ENCODE results near the gene BMP6. TPM values are rescaled to one million over a fixed set of nuclear protein-coding genes. Genes with fewer than 3 reads are reported as not detected.

BMP6 gene
- polyA plus RNA-seq, 2 donors: 0.26 to 0.55 TPM

- peaks cover 0 to 2% of the 10 kb centered on the region in 2 donors for H3K27me3 ChIP-seq (ENCODE audit: control insufficient read depth in 1 of 2, insufficient read depth in 2 of 2, low read length in 2 of 2)
- no peak overlapping the region for H3K4me3 ChIP-seq (ENCODE audit: low read depth in 1 of 2, low read length in 2 of 2)
- H3K4me1 ChIP-seq (ENCODE audit: control insufficient read depth in 2 of 2, insufficient read depth in 2 of 2, low read length in 1 of 2): no peaks in the 10 kb centered on the region
- H3K27ac ChIP-seq (ENCODE audit: low read depth in 2 of 2, low read length in 1 of 2): no peak overlapping the region
- no peaks in the 10 kb centered on the region for H3K36me3 ChIP-seq (ENCODE audit: control insufficient read depth in 2 of 2, insufficient read depth in 2 of 2, low read length in 1 of 2)
- peaks cover 0 to 1% of the 10 kb centered on the region in 2 donors for H3K9me3 ChIP-seq (ENCODE audit: control insufficient read depth in 2 of 2, insufficient read depth in 1 of 2, low read depth in 1 of 2, low read length in 1 of 2)
- WGBS, 2 donors: 97% methylated on average over 2 of the region's 2 CpGs
Measured at GRCh38 chr6:7797386-7797785, 71.5 kb downstream of the BMP6 start.

GRCh38 chr6:7798751-7799150, 72.9 kb downstream of the BMP6 start:
- Histone ChIP-seq H3K27me3 (ENCODE audit: control insufficient read depth in 1 of 2, insufficient read depth in 2 of 2, low read length in 2 of 2) (peaks cover 0 to 2% of the 10 kb centered on the region in 2 donors), H3K36me3 (ENCODE audit: control insufficient read depth in 2 of 2, insufficient read depth in 2 of 2, low read length in 1 of 2) (no peaks in the 10 kb centered on the region), H3K4me3 (ENCODE audit: low read depth in 1 of 2, low read length in 2 of 2) (no peak overlapping the region), H3K27ac (ENCODE audit: low read depth in 2 of 2, low read length in 1 of 2) (no peak overlapping the region), H3K9me3 (ENCODE audit: control insufficient read depth in 2 of 2, insufficient read depth in 1 of 2, low read depth in 1 of 2, low read length in 1 of 2) (peaks cover 0 to 3% of the 10 kb centered on the region in 2 donors), H3K4me1 (ENCODE audit: control insufficient read depth in 2 of 2, insufficient read depth in 2 of 2, low read length in 1 of 2) (no peaks in the 10 kb centered on the region)
- 82 to 84% methylated on average over 6 of the region's 6 CpGs for WGBS, 2 donors

- no peaks in the 10 kb centered on the region for H3K36me3 ChIP-seq (ENCODE audit: control insufficient read depth in 2 of 2, insufficient read depth in 2 of 2, low read length in 1 of 2)
- no peak overlapping the region for H3K27ac ChIP-seq (ENCODE audit: low read depth in 2 of 2, low read length in 1 of 2)
- no peak overlapping the region for H3K4me3 ChIP-seq (ENCODE audit: low read depth in 1 of 2, low read length in 2 of 2)
- no peaks in the 10 kb centered on the region for H3K27me3 ChIP-seq (ENCODE audit: control insufficient read depth in 1 of 2, insufficient read depth in 2 of 2, low read length in 2 of 2)
- WGBS, 2 donors: 90 to 96% methylated on average over 3 of the region's 3 CpGs
- no peaks in the 10 kb centered on the region for H3K4me1 ChIP-seq (ENCODE audit: control insufficient read depth in 2 of 2, insufficient read depth in 2 of 2, low read length in 1 of 2)
- H3K9me3 ChIP-seq (ENCODE audit: control insufficient read depth in 2 of 2, insufficient read depth in 1 of 2, low read depth in 1 of 2, low read length in 1 of 2): peaks cover 0 to 3% of the 10 kb centered on the region in 2 donors
Measured at GRCh38 chr6:7802662-7803061, 76.8 kb downstream of the BMP6 start.

DNA sequence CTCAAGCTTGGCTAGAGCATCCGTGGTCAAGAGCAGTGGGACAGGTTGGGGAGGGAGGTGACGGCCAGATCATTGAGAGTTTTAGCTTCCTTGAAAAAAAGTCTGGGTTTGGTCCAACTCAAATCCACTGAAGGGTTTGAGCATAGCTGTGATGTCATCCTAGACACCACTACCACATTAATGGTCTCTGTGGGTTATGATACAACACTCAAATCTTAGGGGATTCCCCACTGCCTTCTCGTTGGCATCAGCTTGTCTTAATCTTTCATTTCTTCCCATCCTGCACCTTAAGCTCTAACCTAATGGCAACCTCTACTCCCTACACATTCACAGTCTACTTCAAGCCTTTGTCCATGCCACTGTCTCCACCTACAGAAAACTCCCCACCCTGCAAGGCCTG, 77.3 kb downstream of the BMP6 start:
- Histone ChIP-seq H3K4me1 (ENCODE audit: control insufficient read depth in 2 of 2, insufficient read depth in 2 of 2, low read length in 1 of 2) (no peaks in the 10 kb centered on the region), H3K4me3 (ENCODE audit: low read depth in 1 of 2, low read length in 2 of 2) (no peak overlapping the region), H3K9me3 (ENCODE audit: control insufficient read depth in 2 of 2, insufficient read depth in 1 of 2, low read depth in 1 of 2, low read length in 1 of 2) (peaks cover 0 to 3% of the 10 kb centered on the region in 2 donors), H3K27me3 (ENCODE audit: control insufficient read depth in 1 of 2, insufficient read depth in 2 of 2, low read length in 2 of 2) (no peaks in the 10 kb centered on the region), H3K36me3 (ENCODE audit: control insufficient read depth in 2 of 2, insufficient read depth in 2 of 2, low read length in 1 of 2) (no peaks in the 10 kb centered on the region), H3K27ac (ENCODE audit: low read depth in 2 of 2, low read length in 1 of 2) (no peak overlapping the region)
- WGBS, 2 donors: 78 to 80% methylated on average over 3 of the region's 3 CpGs

GRCh38 chr6:7805078-7805849, 79.4 kb downstream of the BMP6 start:
- peaks cover 0 to 3% of the 10 kb centered on the region in 2 donors for H3K9me3 ChIP-seq (ENCODE audit: control insufficient read depth in 2 of 2, insufficient read depth in 1 of 2, low read depth in 1 of 2, low read length in 1 of 2)
- 56 to 59% methylated on average over 11 of the region's 11 CpGs for WGBS, 2 donors
- H3K36me3 ChIP-seq (ENCODE audit: control insufficient read depth in 2 of 2, insufficient read depth in 2 of 2, low read length in 1 of 2): no peaks in the 10 kb centered on the region
- no peaks in the 10 kb centered on the region for H3K4me1 ChIP-seq (ENCODE audit: control insufficient read depth in 2 of 2, insufficient read depth in 2 of 2, low read length in 1 of 2)
- H3K27me3 ChIP-seq (ENCODE audit: control insufficient read depth in 1 of 2, insufficient read depth in 2 of 2, low read length in 2 of 2): no peaks in the 10 kb centered on the region
- H3K4me3 ChIP-seq (ENCODE audit: low read depth in 1 of 2, low read length in 2 of 2): no peak overlapping the region
- no peak overlapping the region for H3K27ac ChIP-seq (ENCODE audit: low read depth in 2 of 2, low read length in 1 of 2)

GRCh38 chr6:7805850-7806214, 79.9 kb downstream of the BMP6 start:
- H3K27me3 ChIP-seq (ENCODE audit: control insufficient read depth in 1 of 2, insufficient read depth in 2 of 2, low read length in 2 of 2): no peaks in the 10 kb centered on the region
- no peaks in the 10 kb centered on the region for H3K36me3 ChIP-seq (ENCODE audit: control insufficient read depth in 2 of 2, insufficient read depth in 2 of 2, low read length in 1 of 2)
- peaks cover 0 to 3% of the 10 kb centered on the region in 2 donors for H3K9me3 ChIP-seq (ENCODE audit: control insufficient read depth in 2 of 2, insufficient read depth in 1 of 2, low read depth in 1 of 2, low read length in 1 of 2)
- WGBS, 2 donors: 25 to 29% methylated on average over 6 of the region's 6 CpGs
- H3K4me3 ChIP-seq (ENCODE audit: low read depth in 1 of 2, low read length in 2 of 2): no peak overlapping the region
- H3K27ac ChIP-seq (ENCODE audit: low read depth in 2 of 2, low read length in 1 of 2): no peak overlapping the region
- H3K4me1 ChIP-seq (ENCODE audit: control insufficient read depth in 2 of 2, insufficient read depth in 2 of 2, low read length in 1 of 2): no peaks in the 10 kb centered on the region

- no peaks in the 10 kb centered on the region for H3K27me3 ChIP-seq (ENCODE audit: control insufficient read depth in 1 of 2, insufficient read depth in 2 of 2, low read length in 2 of 2)
- H3K36me3 ChIP-seq (ENCODE audit: control insufficient read depth in 2 of 2, insufficient read depth in 2 of 2, low read length in 1 of 2): no peaks in the 10 kb centered on the region
- H3K4me3 ChIP-seq (ENCODE audit: low read depth in 1 of 2, low read length in 2 of 2): no peak overlapping the region
- H3K9me3 ChIP-seq (ENCODE audit: control insufficient read depth in 2 of 2, insufficient read depth in 1 of 2, low read depth in 1 of 2, low read length in 1 of 2): peaks cover 0 to 3% of the 10 kb centered on the region in 2 donors
- H3K4me1 ChIP-seq (ENCODE audit: control insufficient read depth in 2 of 2, insufficient read depth in 2 of 2, low read length in 1 of 2): no peaks in the 10 kb centered on the region
- H3K27ac ChIP-seq (ENCODE audit: low read depth in 2 of 2, low read length in 1 of 2): no peak overlapping the region
- WGBS, 2 donors: 54 to 59% methylated on average over 1 of the region's 1 CpG
Measured at GRCh38 chr6:7806711-7807110, 80.8 kb downstream of the BMP6 start.

- H3K4me1 ChIP-seq (ENCODE audit: control insufficient read depth in 2 of 2, insufficient read depth in 2 of 2, low read length in 1 of 2): no peaks in the 10 kb centered on the region
- 78 to 81% methylated on average over 7 of the region's 7 CpGs for WGBS, 2 donors
- H3K36me3 ChIP-seq (ENCODE audit: control insufficient read depth in 2 of 2, insufficient read depth in 2 of 2, low read length in 1 of 2): no peaks in the 10 kb centered on the region
- no peaks in the 10 kb centered on the region for H3K9me3 ChIP-seq (ENCODE audit: control insufficient read depth in 2 of 2, insufficient read depth in 1 of 2, low read depth in 1 of 2, low read length in 1 of 2)
- no peak overlapping the region for H3K4me3 ChIP-seq (ENCODE audit: low read depth in 1 of 2, low read length in 2 of 2)
- H3K27me3 ChIP-seq (ENCODE audit: control insufficient read depth in 1 of 2, insufficient read depth in 2 of 2, low read length in 2 of 2): no peaks in the 10 kb centered on the region
- H3K27ac ChIP-seq (ENCODE audit: low read depth in 2 of 2, low read length in 1 of 2): no peak overlapping the region
Measured at GRCh38 chr6:7809346-7809745, 83.4 kb downstream of the BMP6 start.

DNA sequence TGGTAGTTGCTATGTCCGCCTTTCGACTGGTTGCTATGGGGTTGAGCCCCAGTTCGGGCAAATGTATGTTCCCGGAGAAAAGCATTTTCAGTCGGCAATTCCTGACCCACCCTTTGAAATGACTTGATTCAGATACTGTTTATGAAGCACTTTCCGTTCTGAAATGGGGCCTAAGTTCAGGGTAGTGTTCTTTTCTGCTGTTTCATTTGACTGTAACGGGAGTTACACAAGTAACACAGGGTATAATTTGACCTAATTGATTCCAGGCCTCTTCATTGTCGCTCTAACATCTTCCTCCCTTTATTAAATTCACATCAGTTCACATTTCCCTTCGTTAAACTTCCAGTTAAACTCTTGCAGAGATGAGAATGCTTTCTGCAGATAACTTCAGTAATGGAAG, 85.5 kb downstream of the BMP6 start:
- no peak overlapping the region for H3K4me3 ChIP-seq (ENCODE audit: low read depth in 1 of 2, low read length in 2 of 2)
- no peaks in the 10 kb centered on the region for H3K27me3 ChIP-seq (ENCODE audit: control insufficient read depth in 1 of 2, insufficient read depth in 2 of 2, low read length in 2 of 2)
- H3K4me1 ChIP-seq (ENCODE audit: control insufficient read depth in 2 of 2, insufficient read depth in 2 of 2, low read length in 1 of 2): no peaks in the 10 kb centered on the region
- 75 to 83% methylated on average over 9 of the region's 9 CpGs for WGBS, 2 donors
- no peak overlapping the region for H3K27ac ChIP-seq (ENCODE audit: low read depth in 2 of 2, low read length in 1 of 2)
- H3K9me3 ChIP-seq (ENCODE audit: control insufficient read depth in 2 of 2, insufficient read depth in 1 of 2, low read depth in 1 of 2, low read length in 1 of 2): no peaks in the 10 kb centered on the region
- no peaks in the 10 kb centered on the region for H3K36me3 ChIP-seq (ENCODE audit: control insufficient read depth in 2 of 2, insufficient read depth in 2 of 2, low read length in 1 of 2)

DNA sequence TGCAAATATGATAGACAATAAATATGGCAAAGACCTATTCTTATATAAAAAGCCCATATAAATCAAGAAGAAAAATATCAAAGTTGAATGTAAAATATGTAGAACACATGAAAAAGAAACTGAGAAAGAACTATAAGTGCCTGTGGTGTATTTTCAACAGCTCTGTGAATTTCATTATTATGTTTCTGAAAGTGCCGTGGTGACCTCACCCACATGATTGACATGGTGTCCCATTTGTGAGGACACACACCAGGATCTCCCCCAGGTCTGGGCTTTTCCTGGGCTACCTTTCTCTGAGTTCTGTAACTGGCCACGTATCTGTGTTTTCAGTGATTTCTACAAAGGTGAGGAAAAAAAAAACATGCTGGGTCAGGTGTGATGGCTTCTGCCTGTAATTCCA, 86.7 kb downstream of the BMP6 start:
- Histone ChIP-seq H3K27ac (ENCODE audit: low read depth in 2 of 2, low read length in 1 of 2) (no peak overlapping the region), H3K36me3 (ENCODE audit: control insufficient read depth in 2 of 2, insufficient read depth in 2 of 2, low read length in 1 of 2) (no peaks in the 10 kb centered on the region), H3K9me3 (ENCODE audit: control insufficient read depth in 2 of 2, insufficient read depth in 1 of 2, low read depth in 1 of 2, low read length in 1 of 2) (no peaks in the 10 kb centered on the region), H3K4me1 (ENCODE audit: control insufficient read depth in 2 of 2, insufficient read depth in 2 of 2, low read length in 1 of 2) (no peaks in the 10 kb centered on the region), H3K27me3 (ENCODE audit: control insufficient read depth in 1 of 2, insufficient read depth in 2 of 2, low read length in 2 of 2) (no peaks in the 10 kb centered on the region), H3K4me3 (ENCODE audit: low read depth in 1 of 2, low read length in 2 of 2) (no peak overlapping the region)
- 52 to 67% methylated on average over 2 of the region's 2 CpGs for WGBS, 2 donors
